Muscle of arm (tissue), 12 donors: ENCODE data around the gene ABI2. TPM values are rescaled to one million over a fixed set of nuclear protein-coding genes. Genes with fewer than 3 reads are reported as not detected.
"Not testable (repeated sequence)": the region's sequence is repeated elsewhere in the genome, so short reads cannot be mapped to it uniquely, and the experiment has no call there.

Experiments
- DNase-seq: peaks from one replicate; pipeline ENCODE4 v3.0.0-alpha.2; 2013
- polyA plus RNA-seq, 12 donors: library from polyadenylated mRNA; unstranded; fragments of 120-200 nt; gene quantifications; one replicate each; pipeline ENCODE4 v1.2.1, GENCODE V29; 2013; ENCODE audit not compliant: insufficient read length in 12 of 12

The ABI2 gene
- polyA plus RNA-seq, 12 donors = 35.3 to 62.3 (median 41.6) TPM; not detected in 1

GRCh38 chr2:203413796-203414195, 85.6 kb downstream of the ABI2 start:
- DNase-seq = no peak

- DNase-seq = no peak
These were observed 90.1 kb downstream of the ABI2 start for GRCh38 chr2:203418271-203418670.

- DNase-seq = no peak
These were observed 98.9 kb downstream of the ABI2 start for GRCh38 chr2:203427061-203427460.

- DNase-seq = not testable (repeated sequence)
These were observed 101.4 kb downstream of the ABI2 start for GRCh38 chr2:203429643-203430042.

- no peak for DNase-seq
These were observed 103.4 kb downstream of the ABI2 start for GRCh38 chr2:203431391-203432185.

- no peak for DNase-seq
These were observed 104.6 kb downstream of the ABI2 start for GRCh38 chr2:203432811-203433210.

GRCh38 chr2:203436496-203436895, 108.3 kb downstream of the ABI2 start:
- no peak for DNase-seq

- no peak for DNase-seq
These were observed 109.3 kb downstream of the ABI2 start for GRCh38 chr2:203437511-203437910.

- DNase-seq = no peak
These were observed 110.3 kb downstream of the ABI2 start for GRCh38 chr2:203438528-203438927.

- no peak for DNase-seq
These were observed 112.5 kb downstream of the ABI2 start for GRCh38 chr2:203440671-203441070.

GRCh38 chr2:203441463-203441862, 113.3 kb downstream of the ABI2 start:
- DNase-seq = no peak

- no peak for DNase-seq
These were observed 114.3 kb downstream of the ABI2 start for GRCh38 chr2:203442463-203442862.

GRCh38 chr2:203444738-203445137, 116.5 kb downstream of the ABI2 start:
- DNase-seq = no peak

- no peak for DNase-seq
These were observed 117.9 kb downstream of the ABI2 start for GRCh38 chr2:203446071-203446481.

GRCh38 chr2:203446780-203447179, 118.6 kb downstream of the ABI2 start:
- no peak for DNase-seq

GRCh38 chr2:203450561-203450960, 122.4 kb downstream of the ABI2 start:
- DNase-seq = no peak

- no peak for DNase-seq
These were observed 122.8 kb downstream of the ABI2 start for GRCh38 chr2:203451011-203451410.

- DNase-seq = no peak
These were observed 123.5 kb downstream of the ABI2 start for GRCh38 chr2:203451689-203452088.

- DNase-seq = peak; percentile 61
These were observed 125.8 kb downstream of the ABI2 start for GRCh38 chr2:203453858-203454451.

GRCh38 chr2:203455209-203455608, 127.0 kb downstream of the ABI2 start:
- no peak for DNase-seq

- DNase-seq = no peak
These were observed 133.6 kb downstream of the ABI2 start for GRCh38 chr2:203461746-203462145.

- no peak for DNase-seq
These were observed 134.1 kb downstream of the ABI2 start for GRCh38 chr2:203462308-203462707.

GRCh38 chr2:203463266-203463678, 135.1 kb downstream of the ABI2 start:
- peak; percentile 61 for DNase-seq

GRCh38 chr2:203469546-203469945, 141.4 kb downstream of the ABI2 start:
- DNase-seq = no peak
